Gastroesophageal sphincter (tissue), 3 donors: ENCODE measurements around the gene AQP6.

Source experiments
- EP300 ChIP-seq: sonication (generic); formaldehyde crosslinking; IDR thresholded peaks from one replicate; pipeline ENCODE4 v1.6.1; 2017; ENCODE audit warnings: antibody characterized with exemption, mild to moderate bottlenecking
- POLR2A ChIP-seq, 2 donors: fragments of 450-650 bp; IDR thresholded peaks; one replicate each; pipeline ENCODE4 v1.6.1; 2017; ENCODE audit warnings: antibody characterized with exemption in 2 of 2, mild to moderate bottlenecking in 2 of 2, moderate library complexity in 1 of 2
- TF ChIP-seq, protein P1 (sequence below), 4 experiments: fragments of 200-600 bp in 2 of 4; fragments of 450-650 bp in 2 of 4; sonication (generic) in 1 of 4; IDR thresholded peaks; one replicate each; pipeline ENCODE4 v1.5.1; 2017 to 2019; ENCODE audit warnings: antibody characterized with exemption in 4 of 4, mild to moderate bottlenecking in 2 of 4, moderate library complexity in 2 of 4

DNA sequence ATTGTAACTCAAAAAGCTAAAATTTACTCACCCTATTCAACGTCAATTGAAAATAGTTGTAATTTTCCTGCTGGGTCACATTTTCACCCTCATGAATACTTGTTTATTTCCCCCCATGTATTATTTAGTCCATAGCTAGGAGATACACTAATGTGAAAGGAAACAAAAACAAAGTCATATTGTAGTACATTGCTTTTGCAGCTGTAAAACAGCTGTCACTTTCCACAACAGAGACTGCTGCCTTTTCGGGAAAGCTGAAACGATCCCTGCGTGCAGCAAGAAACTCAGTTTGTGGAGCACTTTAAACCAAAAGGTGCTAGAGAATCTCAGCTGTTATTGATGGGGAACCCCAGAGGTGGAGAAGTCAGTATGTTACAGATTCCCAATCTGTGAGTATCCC is 48.3 kb downstream of the AQP6 start:
- TF ChIP-seq EP300: no peak
- TF ChIP-seq, protein P1, sequence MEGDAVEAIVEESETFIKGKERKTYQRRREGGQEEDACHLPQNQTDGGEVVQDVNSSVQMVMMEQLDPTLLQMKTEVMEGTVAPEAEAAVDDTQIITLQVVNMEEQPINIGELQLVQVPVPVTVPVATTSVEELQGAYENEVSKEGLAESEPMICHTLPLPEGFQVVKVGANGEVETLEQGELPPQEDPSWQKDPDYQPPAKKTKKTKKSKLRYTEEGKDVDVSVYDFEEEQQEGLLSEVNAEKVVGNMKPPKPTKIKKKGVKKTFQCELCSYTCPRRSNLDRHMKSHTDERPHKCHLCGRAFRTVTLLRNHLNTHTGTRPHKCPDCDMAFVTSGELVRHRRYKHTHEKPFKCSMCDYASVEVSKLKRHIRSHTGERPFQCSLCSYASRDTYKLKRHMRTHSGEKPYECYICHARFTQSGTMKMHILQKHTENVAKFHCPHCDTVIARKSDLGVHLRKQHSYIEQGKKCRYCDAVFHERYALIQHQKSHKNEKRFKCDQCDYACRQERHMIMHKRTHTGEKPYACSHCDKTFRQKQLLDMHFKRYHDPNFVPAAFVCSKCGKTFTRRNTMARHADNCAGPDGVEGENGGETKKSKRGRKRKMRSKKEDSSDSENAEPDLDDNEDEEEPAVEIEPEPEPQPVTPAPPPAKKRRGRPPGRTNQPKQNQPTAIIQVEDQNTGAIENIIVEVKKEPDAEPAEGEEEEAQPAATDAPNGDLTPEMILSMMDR (IDR thresholded peaks at IDR 0.05): no peak
- TF ChIP-seq POLR2A (IDR thresholded peaks at IDR 0.05): no peak
